ENCODE measurements around the gene OTOR. TPM values are rescaled to one million over a fixed set of nuclear protein-coding genes. Genes with fewer than 3 reads are reported as not detected.

Gene OTOR
- total RNA-seq, 6 donors from 2014 or later, result not detected

- no peaks in the 10 kb centered on the region for H3K9me3 ChIP-seq
- no peak for DNase-seq
- ATAC-seq (ENCODE audit: low FRiP score in 2 of 2), result no peak
- H3K27ac ChIP-seq, result no peak overlapping the region
- TF ChIP-seq EP300 (IDR thresholded peaks at IDR 0.05) (no peak), CTCF (IDR thresholded peaks at IDR 0.05) (no peak), POLR2AphosphoS5 (IDR thresholded peaks at IDR 0.05) (no peak), POLR2A (IDR thresholded peaks at IDR 0.05) (no peak)
- no peaks in the 10 kb centered on the region for H3K4me1 ChIP-seq
- no peaks in the 10 kb centered on the region for H3K36me3 ChIP-seq
- H3K4me3 ChIP-seq, result no peak overlapping the region
- no peaks in the 10 kb centered on the region for H3K27me3 ChIP-seq
Measured at GRCh38 chr20:16713066-16713465, 35.1 kb upstream of the OTOR start.

GRCh38 chr20:16714242-16714641 is 33.9 kb upstream of the OTOR start:
- Histone ChIP-seq H3K4me1 (no peaks in the 10 kb centered on the region), H3K4me3 (no peak overlapping the region), H3K27me3 (no peaks in the 10 kb centered on the region), H3K27ac (no peak overlapping the region), H3K9me3 (no peaks in the 10 kb centered on the region), H3K36me3 (no peaks in the 10 kb centered on the region)
- no peak for TF ChIP-seq CTCF (IDR thresholded peaks at IDR 0.05)
- no peak for TF ChIP-seq POLR2A (IDR thresholded peaks at IDR 0.05)
- TF ChIP-seq EP300 (IDR thresholded peaks at IDR 0.05), result no peak
- no peak for TF ChIP-seq POLR2AphosphoS5 (IDR thresholded peaks at IDR 0.05)
- ATAC-seq (ENCODE audit: low FRiP score in 2 of 2) (peak in 1 of 2 donors; percentile 40), DNase-seq (no peak)
- WGBS, 2 donors, result 75 to 77% methylated on average over 5 of the region's 5 CpGs

GRCh38 chr20:16714751-16715150 is 33.4 kb upstream of the OTOR start:
- Histone ChIP-seq H3K4me3 (no peak overlapping the region), H3K36me3 (no peaks in the 10 kb centered on the region), H3K9me3 (no peaks in the 10 kb centered on the region), H3K4me1 (no peaks in the 10 kb centered on the region), H3K27me3 (no peaks in the 10 kb centered on the region), H3K27ac (no peak overlapping the region)
- no peak for TF ChIP-seq POLR2AphosphoS5 (IDR thresholded peaks at IDR 0.05)
- no peak for TF ChIP-seq EP300 (IDR thresholded peaks at IDR 0.05)
- no peak for TF ChIP-seq POLR2A (IDR thresholded peaks at IDR 0.05)
- no peak for TF ChIP-seq CTCF (IDR thresholded peaks at IDR 0.05)
- DNase-seq (no peak), ATAC-seq (ENCODE audit: low FRiP score in 2 of 2) (no peak)
- 77% methylated on average over 4 of the region's 4 CpGs for WGBS, 2 donors

- H3K4me3 ChIP-seq, result no peak overlapping the region
- H3K27me3 ChIP-seq, result no peaks in the 10 kb centered on the region
- no peak overlapping the region for H3K27ac ChIP-seq
- ATAC-seq (ENCODE audit: low FRiP score in 2 of 2) (no peak), DNase-seq (no peak)
- H3K4me1 ChIP-seq, result no peaks in the 10 kb centered on the region
- H3K9me3 ChIP-seq, result no peaks in the 10 kb centered on the region
- H3K36me3 ChIP-seq, result no peaks in the 10 kb centered on the region
- no peak for TF ChIP-seq POLR2AphosphoS5 (IDR thresholded peaks at IDR 0.05)
- no peak for TF ChIP-seq EP300 (IDR thresholded peaks at IDR 0.05)
- no peak for TF ChIP-seq CTCF (IDR thresholded peaks at IDR 0.05)
- no peak for TF ChIP-seq POLR2A (IDR thresholded peaks at IDR 0.05)
- WGBS, 2 donors, result 70 to 77% methylated on average over 1 of the region's 1 CpG
Measured at GRCh38 chr20:16719421-16719820, 28.7 kb upstream of the OTOR start.

GRCh38 chr20:16729080-16729479 is 19.1 kb upstream of the OTOR start:
- Histone ChIP-seq H3K27ac (peak overlapping the region in 2 of 4 donors; percentile 84 to 93), H3K4me1 (peaks cover 15 to 34% (median 17%) of the 10 kb centered on the region in 4 donors), H3K4me3 (peak overlapping the region in 3 of 4 donors; percentile 77 to 96 (median 83)), H3K9me3 (no peaks in the 10 kb centered on the region), H3K27me3 (no peaks in the 10 kb centered on the region), H3K36me3 (peaks cover 0 to 23% (median 10%) of the 10 kb centered on the region in 4 donors)
- no peak for DNase-seq
- 91 to 100% methylated on average over 1 of the region's 1 CpG for WGBS, 2 donors
- ATAC-seq (ENCODE audit: low FRiP score in 2 of 2), result no peak
- TF ChIP-seq EP300 (IDR thresholded peaks at IDR 0.05) (no peak), POLR2AphosphoS5 (IDR thresholded peaks at IDR 0.05) (no peak), CTCF (IDR thresholded peaks at IDR 0.05) (no peak), POLR2A (IDR thresholded peaks at IDR 0.05) (no peak)

All from upper lobe of left lung (tissue), 6 donors.